Adrenal gland (tissue), 5 donors: Measurements from ENCODE around the gene NR1H2.

ENCODE experiments used
- CTCF ChIP-seq, 6 experiments: fragments of 450-650 bp in 4 of 6; fragments of 200-600 bp in 2 of 6; sonication (generic) in 1 of 6; IDR thresholded peaks; 1 replicate in 5 of 6; 2 replicates in 1 of 6; pipeline versions ENCODE4 v1.5.1 to v1.8.0; 2016 to 2021; ENCODE audit warnings: antibody characterized with exemption in 6 of 6, mild to moderate bottlenecking in 2 of 6, moderate library complexity in 1 of 6
- POLR2A ChIP-seq, 2 donors: fragments of 450-650 bp; IDR thresholded peaks; one replicate each; pipeline ENCODE4 v1.6.1; 2017; ENCODE audit warnings: antibody characterized with exemption in 2 of 2, mild to moderate bottlenecking in 2 of 2, moderate library complexity in 1 of 2
- donor health status: DM: no; HTN: no; CAD: no.

- TF ChIP-seq CTCF (IDR thresholded peaks at IDR 0.05) (no peak), POLR2A (IDR thresholded peaks at IDR 0.05) (no peak)
Observed at GRCh38 chr19:50427318-50427925, 51.2 kb downstream of the NR1H2 start.
